H9 (cell line): ENCODE data around the gene LSM4. TPM values are rescaled to one million over a fixed set of nuclear protein-coding genes. Genes with fewer than 3 reads are reported as not detected.

ENCODE experiments used
- DNase-seq: peaks from one replicate; pipeline ENCODE4 v3.0.0-alpha.2; 2017
- H2AFZ ChIP-seq: one replicate; pipeline ENCODE4 v1.6.1; 2013; ENCODE audit warnings: mild to moderate bottlenecking, low read length, control low read depth, moderate library complexity
- H2AK5ac ChIP-seq: 2 replicates; pipeline ENCODE4 v1.6.1; 2013; ENCODE audit warnings: low read length, control low read depth, mixed read lengths; ENCODE audit not compliant: insufficient read length
- H2BK120ac ChIP-seq: one replicate; pipeline ENCODE4 v1.6.1; 2013; ENCODE audit warnings: low read depth, mild to moderate bottlenecking, low read length, control low read depth, inconsistent platforms; ENCODE audit not compliant: poor library complexity, severe bottlenecking
- H2BK12ac ChIP-seq: 2 replicates; pipeline ENCODE4 v1.6.1; 2013; ENCODE audit warnings: low read length, control low read depth, mixed read lengths, low read depth; ENCODE audit not compliant: insufficient read length
- H2BK15ac ChIP-seq: 2 replicates; pipeline ENCODE4 v1.6.1; 2013; ENCODE audit warnings: low read depth, low read length, control low read depth
- H2BK20ac ChIP-seq: one replicate; pipeline ENCODE4 v1.6.1; 2013; ENCODE audit warnings: low read depth, mild to moderate bottlenecking, low read length, control low read depth, inconsistent platforms; ENCODE audit not compliant: poor library complexity, severe bottlenecking
- H2BK5ac ChIP-seq: 2 replicates; pipeline ENCODE4 v1.6.1; 2013; ENCODE audit warnings: low read length, control low read depth, mixed read lengths; ENCODE audit not compliant: insufficient read length
- H3K14ac ChIP-seq: 2 replicates; pipeline ENCODE4 v1.6.1; 2013; ENCODE audit warnings: low read length, control low read depth; ENCODE audit not compliant: insufficient read depth
- H3K18ac ChIP-seq: 2 replicates; pipeline ENCODE4 v1.6.1; 2013; ENCODE audit warnings: low read depth, mild to moderate bottlenecking, mixed read lengths, low read length, control low read depth; ENCODE audit not compliant: insufficient read length
- H3K23ac ChIP-seq: 2 replicates; pipeline ENCODE4 v1.6.1; 2013; ENCODE audit warnings: low read length, control low read depth, mixed read lengths, low read depth; ENCODE audit not compliant: insufficient read length
- H3K23me2 ChIP-seq: 2 replicates; pipeline ENCODE4 v1.6.1; 2013; ENCODE audit warnings: low read depth, mild to moderate bottlenecking, mixed read lengths, low read length, control low read depth; ENCODE audit not compliant: insufficient read length, poor library complexity, severe bottlenecking
- H3K27ac ChIP-seq: 2 replicates; pipeline ENCODE4 v1.5.1; 2013; ENCODE audit warnings: low read length, control low read depth, mixed read lengths, low read depth; ENCODE audit not compliant: insufficient read length
- H3K27me3 ChIP-seq: 2 replicates; pipeline ENCODE4 v1.6.1; 2013; ENCODE audit warnings: low read length, control low read depth, inconsistent platforms; ENCODE audit not compliant: insufficient read depth
- H3K4ac ChIP-seq: 2 replicates; pipeline ENCODE4 v1.6.1; 2013; ENCODE audit warnings: low read depth, mild to moderate bottlenecking, control low read depth, inconsistent platforms, low read length, moderate library complexity
- H3K4me1 ChIP-seq: 2 replicates; pipeline ENCODE4 v1.6.1; 2013; ENCODE audit warnings: low read length, control low read depth, inconsistent platforms; ENCODE audit not compliant: insufficient read depth
- H3K4me2 ChIP-seq: 2 replicates; pipeline ENCODE4 v1.6.1; 2013; ENCODE audit warnings: low read length, control low read depth, mixed read lengths; ENCODE audit not compliant: insufficient read length, insufficient read depth
- H3K56ac ChIP-seq: 2 replicates; pipeline ENCODE4 v1.6.1; 2013; ENCODE audit warnings: low read depth, mild to moderate bottlenecking, mixed read lengths, low read length, control low read depth; ENCODE audit not compliant: insufficient read length
- H3K79me1 ChIP-seq: 2 replicates; pipeline ENCODE4 v1.6.1; 2013; ENCODE audit warnings: low read depth, mild to moderate bottlenecking, moderate library complexity, low read length, control low read depth, inconsistent platforms; ENCODE audit not compliant: insufficient read depth, poor library complexity, severe bottlenecking
- H3K79me2 ChIP-seq: 2 replicates; pipeline ENCODE4 v1.6.1; 2013; ENCODE audit warnings: low read length, control low read depth, inconsistent platforms; ENCODE audit not compliant: insufficient read depth
- H3K9ac ChIP-seq: 2 replicates; pipeline ENCODE4 v1.6.1; 2013; ENCODE audit warnings: low read length, control low read depth, mixed read lengths; ENCODE audit not compliant: insufficient read length; ENCODE audit errors: extremely low read depth
- H3K9me3 ChIP-seq: one replicate; pipeline ENCODE4 v1.6.1; 2013; ENCODE audit warnings: low read depth, low read length, inconsistent platforms; ENCODE audit not compliant: control insufficient read depth
- H3T11ph ChIP-seq: one replicate; pipeline ENCODE4 v1.6.1; 2013; ENCODE audit warnings: mild to moderate bottlenecking, low read length, control low read depth, inconsistent platforms
- H4K20me1 ChIP-seq: one replicate; pipeline ENCODE4 v1.6.1; 2013; ENCODE audit not compliant: control insufficient read depth, insufficient read length, insufficient read depth
- H4K5ac ChIP-seq: 2 replicates; pipeline ENCODE4 v1.6.1; 2013; ENCODE audit warnings: low read depth, mild to moderate bottlenecking, mixed read lengths, low read length, control low read depth; ENCODE audit not compliant: insufficient read length
- H4K8ac ChIP-seq: replicated peaks from 2 replicates; pipeline ENCODE4 v1.6.1; 2013; ENCODE audit warnings: low read length, control low read depth, mixed read lengths, low read depth; ENCODE audit not compliant: insufficient read length
- H4K91ac ChIP-seq: 2 replicates; pipeline ENCODE4 v1.6.1; 2013; ENCODE audit warnings: low read depth, mild to moderate bottlenecking, moderate library complexity, mixed read lengths, low read length, control low read depth; ENCODE audit not compliant: insufficient read length
- H3K27ac Mint-ChIP-seq, 3 experiments: 2 replicates in 2 of 3; 3 replicates in 1 of 3; pipeline ENCODE4 v1.8.0; 2020 to 2021; ENCODE audit warnings: mixed read lengths in 3 of 3, mild to moderate bottlenecking in 1 of 3, moderate library complexity in 1 of 3
- H3K27me3 Mint-ChIP-seq: 2 replicates; pipeline ENCODE4 v1.8.0; 2021; ENCODE audit warnings: low read depth, mild to moderate bottlenecking, moderate library complexity, mixed read lengths
- H3K36me3 Mint-ChIP-seq, 3 experiments: 2 replicates in 2 of 3; 3 replicates in 1 of 3; pipeline ENCODE4 v1.8.0; 2020 to 2021; ENCODE audit warnings: low read depth in 3 of 3, mixed read lengths in 3 of 3; ENCODE audit not compliant: insufficient read depth in 1 of 3
- H3K4me1 Mint-ChIP-seq, 2 experiments: 2 replicates each; pipeline ENCODE4 v1.8.0; 2020; ENCODE audit warnings: mixed read lengths in 2 of 2
- H3K4me3 Mint-ChIP-seq, 2 experiments: 2 replicates in 1 of 2; 3 replicates in 1 of 2; pipeline ENCODE4 v1.8.0; 2020 to 2021; ENCODE audit warnings: mild to moderate bottlenecking in 2 of 2, mixed read lengths in 2 of 2, moderate library complexity in 1 of 2
- H3K9me3 Mint-ChIP-seq, 2 experiments: 2 replicates in 1 of 2; 3 replicates in 1 of 2; pipeline ENCODE4 v1.8.0; 2020; ENCODE audit warnings: mild to moderate bottlenecking in 2 of 2, mixed read lengths in 2 of 2, moderate library complexity in 1 of 2
- CTCF ChIP-seq: fragments of 200-600 bp; sonication (generic); conservative IDR thresholded peaks from 3 replicates; pipeline ENCODE4 v1.8.0; 2021; ENCODE audit warnings: antibody characterized with exemption, mild to moderate bottlenecking
- WGBS: extraction: QIAGEN DNeasy Blood & Tissue Kit; methylation state at CpG from one replicate; pipeline ENCODE4 v1.1.7; 2013; ENCODE audit warnings: missing lambda C conversion rate, low lambda C conversion rate, mixed read lengths; ENCODE audit not compliant: insufficient read length; ENCODE audit errors: extremely low coverage; 5-methylcytosine and 5-hydroxymethylcytosine counted together
- total RNA-seq: library from RNA; stranded (reverse); gene quantifications from 2 replicates; pipeline ENCODE4 v1.2.1, GENCODE V29; 2021

Gene LSM4
- total RNA-seq, 1 experiment from 2014 or later: 342 TPM

GRCh38 chr19:18271433-18271841 is 51.4 kb downstream of the LSM4 start:
- H3K4me1 ChIP-seq: no peaks in the 10 kb centered on the region
- H2BK15ac ChIP-seq: no peak overlapping the region
- no peaks in the 10 kb centered on the region for H3K79me2 ChIP-seq
- WGBS: no CpG with 5 or more reads among the region's 6 CpGs
- TF ChIP-seq CTCF: no peak
- no peak overlapping the region for H3K4ac ChIP-seq
- no peak overlapping the region for H4K91ac ChIP-seq
- no peak overlapping the region for H3K14ac ChIP-seq
- Mint-ChIP-seq H3K27ac (no peak overlapping the region), H3K36me3 (peaks cover 0 to 20% (median 6%) of the 10 kb centered on the region in 3 experiments; a peak in 4 of 7 replicates), H3K4me3 (no peak overlapping the region), H3K27me3 (peaks cover 4% of the 10 kb centered on the region), H3K9me3 (peaks cover 0 to 3% of the 10 kb centered on the region in 2 experiments; a peak in 1 of 5 replicates), H3K4me1 (peaks cover 6 to 7% of the 10 kb centered on the region in 2 experiments; a peak in 3 of 4 replicates)
- H3T11ph ChIP-seq: no peak overlapping the region
- no peak overlapping the region for H2BK20ac ChIP-seq
- H3K4me2 ChIP-seq: no peak overlapping the region
- H2AK5ac ChIP-seq: no peak overlapping the region
- no peak overlapping the region for H3K18ac ChIP-seq
- DNase-seq: no peak
- H3K23ac ChIP-seq: no peak overlapping the region
- no peak overlapping the region for H3K27ac ChIP-seq
- H4K5ac ChIP-seq: no peak overlapping the region
- no peak overlapping the region for H4K8ac ChIP-seq
- H3K9ac ChIP-seq: no peak overlapping the region
- H2BK12ac ChIP-seq: no peak overlapping the region
- no peaks in the 10 kb centered on the region for H3K79me1 ChIP-seq
- H2BK5ac ChIP-seq: no peak overlapping the region
- no peaks in the 10 kb centered on the region for H4K20me1 ChIP-seq
- H2BK120ac ChIP-seq: no peak overlapping the region
- H3K9me3 ChIP-seq: no peaks in the 10 kb centered on the region
- no peaks in the 10 kb centered on the region for H3K27me3 ChIP-seq
- H3K56ac ChIP-seq: no peak overlapping the region
- H3K23me2 ChIP-seq: no peaks in the 10 kb centered on the region
- no peak overlapping the region for H2AFZ ChIP-seq
